ENCODE results near the gene OR9A2. TPM values are rescaled to one million over a fixed set of nuclear protein-coding genes. Genes with fewer than 3 reads are reported as not detected.

Gene OR9A2
- 1.1 TPM for total RNA-seq

DNA sequence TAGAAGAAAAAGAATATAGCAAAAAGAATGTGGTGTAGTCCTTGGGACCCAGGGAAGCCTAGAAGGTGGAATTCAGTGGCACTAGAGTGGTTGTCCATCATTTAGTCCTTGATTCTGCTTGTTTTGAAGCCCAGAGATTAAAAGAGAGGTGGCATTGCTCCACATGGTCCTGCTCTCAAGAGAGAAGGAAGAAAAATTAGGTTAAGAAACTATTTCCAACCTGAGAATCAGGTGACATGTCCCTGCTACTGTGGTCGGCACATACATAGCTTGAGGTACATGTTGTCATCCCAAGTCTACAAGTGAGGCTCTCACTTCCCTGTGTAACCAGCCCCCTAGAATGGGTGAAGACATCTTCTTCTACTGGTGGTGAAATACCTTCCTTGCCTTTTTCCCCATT is at the start of gene OR9A2:
Gene OR9A2 (minus strand): TSS at position 101 of the 400 bp plus-strand sequence. CDS start 0 bp downstream, at position 101.
- no peak for DNase-seq

- DNase-seq: no peak
Observed at GRCh38 chr7:143074141-143074540, 47.2 kb upstream of the OR9A2 start.

GRCh38 chr7:143073556-143073955 is 46.6 kb upstream of the OR9A2 start:
- no peak for DNase-seq

GRCh38 chr7:143069912-143070500 is 43.1 kb upstream of the OR9A2 start:
- no peak for DNase-seq

DNA sequence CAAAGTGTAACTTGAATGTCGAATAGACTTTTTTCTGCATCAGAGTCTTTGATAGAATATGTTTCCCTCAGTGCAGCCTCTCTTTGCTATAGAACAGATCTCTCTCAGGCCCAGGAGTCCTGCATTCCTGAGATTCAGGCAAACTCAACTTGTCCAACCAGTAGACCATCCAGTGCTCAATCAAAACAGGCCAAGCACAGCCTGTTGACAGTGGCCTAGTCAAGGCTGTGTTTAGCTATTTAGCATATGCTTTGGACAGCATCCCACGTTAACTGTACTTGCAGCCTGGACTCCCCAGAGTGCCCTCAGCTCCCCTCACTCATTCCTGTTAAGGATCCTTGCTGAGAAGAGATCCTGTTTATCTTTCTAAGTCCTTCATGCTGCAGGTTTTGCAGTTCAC is 41.5 kb upstream of the OR9A2 start:
- no peak for DNase-seq

DNA sequence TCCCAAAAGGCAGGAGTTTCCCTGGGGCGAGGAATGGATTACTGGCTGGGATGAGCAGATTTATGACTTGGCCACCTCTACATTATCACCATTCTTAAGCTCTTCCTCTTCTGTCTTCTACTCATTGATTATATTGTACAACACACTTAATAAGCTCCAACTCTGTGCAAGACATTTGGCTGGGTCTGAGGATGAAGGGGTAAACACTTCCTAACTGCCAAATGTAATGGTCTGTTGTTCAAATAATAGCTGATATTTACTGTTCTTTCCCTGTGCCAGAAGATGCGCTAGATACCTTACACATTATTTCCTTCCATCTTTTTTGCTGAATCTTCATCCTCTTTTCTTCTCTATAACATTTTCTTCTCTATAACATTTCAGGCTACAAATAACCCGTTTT is 36.8 kb upstream of the OR9A2 start:
- no peak for DNase-seq

DNA sequence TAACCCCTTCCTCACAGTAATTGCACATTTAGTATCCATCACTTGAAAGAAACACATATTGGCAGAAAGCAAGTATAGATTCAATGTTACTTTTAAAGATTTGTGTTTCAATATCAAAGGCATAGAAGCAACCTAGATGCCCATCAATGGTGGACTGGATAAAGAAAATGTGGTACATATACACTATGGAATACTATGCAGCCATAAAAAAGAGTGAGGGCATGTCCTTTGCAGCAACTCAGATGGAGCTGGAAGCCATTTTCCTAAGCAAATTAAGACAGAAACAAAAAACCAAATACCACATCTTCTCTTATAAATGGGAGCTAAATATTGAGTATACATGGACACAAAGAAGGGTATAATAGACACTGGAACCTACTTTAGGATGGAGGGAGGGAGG is 28.8 kb upstream of the OR9A2 start:
- no peak for DNase-seq

DNA sequence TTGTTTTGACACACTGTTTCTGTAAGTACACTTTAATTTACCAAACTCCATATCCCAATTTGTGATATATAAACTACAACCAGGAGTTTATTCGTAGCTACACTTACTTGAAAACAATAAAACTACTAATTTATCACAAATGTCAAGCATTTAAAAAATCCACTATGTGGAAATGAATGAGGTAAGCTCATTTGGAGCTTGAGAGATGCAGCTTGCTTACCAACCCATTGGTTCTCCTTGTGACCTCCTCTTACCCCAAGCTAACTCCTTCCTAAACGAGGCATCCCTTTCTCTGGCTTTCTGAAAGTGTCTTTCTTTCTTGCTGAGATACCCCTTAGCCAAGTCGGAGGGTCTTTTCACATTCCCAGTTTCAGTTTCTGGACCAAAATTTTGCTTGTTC is 27.7 kb upstream of the OR9A2 start:
- DNase-seq: no peak

- DNase-seq: no peak
Observed at GRCh38 chr7:143052041-143052440, 25.1 kb upstream of the OR9A2 start, which contains the start of gene OR6V1. TSS of gene OR6V1 (plus strand) at chr7:143052341. CDS start at chr7:143052341, 0 bp downstream.

DNA sequence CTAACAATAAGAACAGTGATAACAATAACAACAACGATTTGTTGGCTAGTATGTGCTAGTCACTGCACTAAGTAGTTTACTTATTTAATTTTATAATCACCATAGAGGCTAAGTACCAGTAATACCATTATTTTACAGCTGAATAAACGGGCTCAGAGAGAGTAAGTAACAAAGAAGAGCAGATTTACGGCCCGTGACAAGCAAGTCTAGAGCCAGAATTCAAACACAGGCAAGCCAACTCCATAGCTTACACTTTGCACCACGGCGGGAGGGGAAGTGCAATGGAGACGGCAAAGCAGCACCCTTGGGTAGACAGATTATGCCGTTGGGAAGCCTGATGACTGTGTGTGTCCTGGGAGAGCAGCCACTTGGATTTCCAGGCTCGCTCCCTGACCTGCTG is 24.0 kb upstream of the OR9A2 start:
- DNase-seq: no peak

DNA sequence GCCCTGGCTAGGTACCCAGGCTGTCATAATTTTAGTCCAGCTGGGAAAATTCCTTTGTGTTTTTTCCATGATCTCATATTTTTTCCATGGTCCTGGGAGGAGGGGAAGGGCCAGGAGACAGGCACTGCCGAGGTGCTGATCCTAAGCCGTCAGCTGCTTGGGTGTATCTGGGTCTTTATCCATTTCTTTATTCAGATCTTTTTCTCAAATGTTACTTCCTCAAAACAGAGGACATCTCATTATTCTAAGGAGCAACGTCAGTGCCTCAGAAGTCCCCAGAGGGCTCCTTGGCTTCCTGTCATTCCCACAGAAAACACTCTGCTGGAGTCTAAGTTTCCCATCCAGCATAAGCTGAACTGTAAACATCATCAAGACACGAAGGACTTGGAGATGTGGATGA is 22.4 kb upstream of the OR9A2 start:
- DNase-seq: no peak

DNA sequence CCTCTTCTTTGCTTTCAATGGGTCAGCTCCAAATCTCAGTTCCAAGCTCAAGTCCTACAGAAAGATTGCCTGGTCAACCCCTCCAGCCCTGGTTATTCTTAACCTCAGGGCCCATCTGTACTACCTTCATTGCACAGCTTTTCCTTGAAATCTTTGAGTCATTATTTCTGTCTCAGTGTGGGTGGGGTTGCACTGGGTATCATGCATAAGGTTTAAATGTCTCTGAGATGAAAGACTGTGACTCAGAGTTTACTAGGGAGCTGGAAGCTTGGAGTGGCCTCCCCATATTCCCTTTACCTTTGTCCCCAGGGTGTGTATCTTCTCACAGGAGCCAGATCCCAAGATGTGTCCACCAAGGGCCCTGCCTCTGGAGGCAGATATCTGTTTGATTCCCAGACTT is 21.9 kb upstream of the OR9A2 start:
- no peak for DNase-seq

DNA sequence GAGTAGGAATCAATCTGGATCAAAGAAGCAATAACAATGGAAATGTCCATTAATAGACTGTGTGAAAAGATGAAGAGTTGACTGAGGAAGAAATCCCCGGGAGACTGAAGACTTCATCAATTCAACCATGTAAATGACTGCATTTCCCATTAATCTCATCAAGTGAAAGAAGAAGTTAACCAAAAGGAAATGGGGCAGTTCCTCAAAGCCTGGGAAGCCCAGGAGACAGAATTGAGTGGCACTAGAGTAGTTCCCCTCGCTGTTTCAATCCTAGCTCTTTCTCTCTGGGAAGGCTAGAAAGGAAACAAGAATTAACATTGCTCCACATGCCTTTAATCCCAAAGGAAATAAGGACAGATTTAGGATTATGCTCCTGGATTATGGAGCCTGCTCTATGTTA is 20.4 kb upstream of the OR9A2 start:
- no peak for DNase-seq

- no peak for DNase-seq
Observed at GRCh38 chr7:143046426-143046851, 19.5 kb upstream of the OR9A2 start.

DNA sequence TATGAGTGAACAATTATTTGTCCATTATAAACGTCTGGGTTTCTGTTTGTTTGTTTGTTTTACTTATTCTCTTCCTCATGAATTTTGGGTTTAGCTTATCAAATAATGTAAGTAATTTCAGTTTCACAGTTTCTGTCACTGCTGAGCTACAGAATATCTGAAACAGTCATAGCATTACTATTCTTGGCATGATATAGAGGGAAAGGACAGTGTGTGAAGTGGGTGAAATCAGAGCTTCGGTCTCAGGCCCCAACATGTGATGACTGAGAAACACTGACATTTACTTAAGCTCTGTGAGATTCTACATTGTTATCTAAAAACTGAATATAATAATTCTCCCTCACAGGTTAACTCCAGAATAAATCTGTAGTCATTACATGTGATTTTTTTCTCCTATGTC is 16.5 kb upstream of the OR9A2 start:
- DNase-seq: no peak

DNA sequence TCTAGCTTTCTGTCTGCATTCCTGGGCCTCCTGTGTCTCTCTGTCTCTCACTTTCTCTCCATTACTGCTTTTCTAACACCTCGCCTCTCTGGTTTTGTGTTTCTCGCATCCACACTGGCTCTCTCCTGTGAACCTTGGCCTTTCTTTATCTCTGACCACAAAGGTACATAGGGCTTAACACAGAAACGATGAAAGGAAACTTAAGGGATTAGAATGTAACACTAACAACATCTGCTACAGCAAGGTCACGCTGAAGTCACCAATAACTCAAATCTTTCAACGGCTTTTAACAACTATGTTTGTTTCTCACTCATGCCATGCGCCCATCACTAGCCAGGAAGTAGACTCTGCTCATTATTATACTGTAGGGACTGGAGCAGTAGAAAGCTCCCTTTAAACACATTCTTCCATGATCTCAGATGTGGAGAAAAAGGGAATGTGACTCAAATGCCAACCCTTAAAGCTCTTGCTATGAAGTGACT is 15.9 kb upstream of the OR9A2 start:
- DNase-seq: no peak

DNA sequence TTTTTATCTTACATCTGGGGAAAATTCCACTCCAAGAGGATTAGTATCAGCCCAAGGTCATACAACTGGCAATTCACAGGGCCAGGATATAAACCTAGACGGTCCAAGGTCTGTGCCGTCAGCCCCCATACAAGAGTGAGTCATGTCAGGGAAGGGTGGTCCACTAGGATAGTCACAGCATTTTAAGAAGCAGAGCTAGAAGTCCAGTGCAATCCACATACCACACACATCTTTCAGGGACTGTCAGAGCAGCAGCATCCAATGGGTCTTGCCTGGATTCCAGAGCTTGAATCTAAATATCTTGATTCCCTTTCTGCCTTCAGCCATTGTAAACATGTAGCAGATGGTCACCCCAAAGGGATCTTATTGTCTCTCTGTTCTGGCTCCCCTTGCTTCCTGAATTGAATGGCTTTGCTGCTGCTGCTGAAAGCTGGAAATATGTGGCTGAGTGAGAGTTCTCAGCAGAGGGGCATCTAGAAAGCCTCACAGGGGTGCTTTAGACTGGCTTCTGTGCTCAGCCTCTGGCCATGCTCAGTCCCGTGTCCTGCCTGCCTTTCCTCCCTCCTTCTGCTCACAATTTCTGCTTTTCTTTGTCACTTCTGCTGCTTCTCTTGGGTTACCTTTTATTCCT is 15.3 kb upstream of the OR9A2 start:
- DNase-seq: no peak

- no peak for DNase-seq
Observed at GRCh38 chr7:143041346-143041745, 14.4 kb upstream of the OR9A2 start.

DNA sequence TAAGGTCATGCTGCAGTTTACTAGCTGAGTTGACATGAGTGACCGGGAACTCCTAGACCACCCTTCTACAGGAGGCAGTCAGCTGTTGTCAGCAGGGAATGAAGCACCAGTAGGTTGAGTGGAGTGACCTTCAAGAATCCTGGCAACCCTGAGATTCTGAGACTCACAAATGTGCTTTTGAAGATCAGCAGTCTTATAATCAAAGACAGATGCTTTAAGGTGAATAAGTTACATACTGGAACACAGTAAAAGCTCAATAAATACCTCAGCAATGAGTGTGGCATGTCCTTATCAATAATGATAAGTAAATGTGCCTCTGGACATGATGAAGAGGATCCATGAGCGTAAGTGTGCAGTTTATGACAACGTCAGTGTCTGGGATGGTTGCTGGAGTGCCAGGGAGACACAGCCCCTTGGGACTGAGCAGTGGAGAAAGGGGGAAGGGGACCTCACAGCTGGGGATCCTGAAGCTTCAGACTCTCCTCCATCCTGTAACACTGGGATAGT is 13.3 kb upstream of the OR9A2 start:
- no peak for DNase-seq

DNA sequence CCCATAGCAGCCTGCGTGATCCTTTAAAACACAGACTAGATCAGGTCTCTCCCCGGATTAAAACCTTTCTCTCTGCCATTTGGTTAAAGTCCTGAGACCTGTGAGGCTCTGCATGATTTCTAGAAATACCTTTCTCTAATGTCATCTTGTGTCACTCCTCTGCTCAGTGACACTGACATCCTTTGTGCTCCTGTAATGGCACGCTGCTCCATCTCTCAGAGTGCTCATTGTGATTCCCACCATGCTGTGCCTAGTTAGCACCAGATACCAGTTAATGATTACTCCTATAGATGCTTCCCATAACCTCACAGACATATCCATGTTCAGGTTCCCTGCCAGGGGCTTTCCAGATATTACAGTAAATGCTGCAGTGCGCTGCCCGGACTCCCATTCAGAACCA is 11.7 kb upstream of the OR9A2 start:
- no peak for DNase-seq

DNA sequence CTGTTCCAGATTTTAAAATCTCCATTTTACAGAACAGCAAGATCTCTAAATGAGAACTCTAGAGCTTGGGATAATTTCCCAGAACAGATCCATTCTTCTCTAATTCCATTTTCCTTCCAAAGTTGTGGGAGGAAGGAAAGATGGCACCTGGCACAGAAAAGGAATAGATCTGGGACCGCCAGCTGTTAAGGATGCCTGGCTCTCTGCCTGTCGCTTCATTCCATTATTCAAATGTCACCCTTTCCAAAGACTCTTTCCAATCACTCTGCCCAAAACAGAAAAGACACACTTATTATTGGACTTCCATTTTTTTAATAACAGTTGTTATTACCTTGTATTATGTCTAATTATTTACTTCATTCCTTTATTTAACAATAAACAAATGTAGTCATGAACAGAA is 751 bp upstream of the OR9A2 start:
- DNase-seq: no peak

GRCh38 chr7:143025371-143025770 is 1.6 kb downstream of the OR9A2 start:
- no peak for DNase-seq

- DNase-seq: no peak
Observed at GRCh38 chr7:143023047-143023446, 3.9 kb downstream of the OR9A2 start.

DNA sequence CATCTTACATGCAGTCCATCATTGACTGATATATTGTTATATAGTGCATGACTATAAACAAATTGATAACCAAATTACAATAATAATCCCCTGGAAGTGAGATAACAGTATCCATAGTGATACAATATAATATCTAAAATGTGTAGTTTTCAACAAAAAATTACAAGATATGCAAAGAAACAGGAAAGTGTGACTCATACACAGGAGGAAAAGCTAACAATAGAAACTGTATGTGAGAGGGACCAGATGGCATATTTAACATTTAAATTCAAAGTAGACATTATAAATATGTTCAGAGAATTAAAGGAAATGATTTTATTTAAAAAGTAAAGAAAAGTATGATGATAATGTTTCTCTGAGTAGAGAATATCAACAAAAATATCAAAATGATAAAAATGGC is 8.0 kb downstream of the OR9A2 start:
- no peak for DNase-seq
